Measurements from ENCODE around the gene ABAT.

The ABAT gene

GRCh38 chr16:8686879-8687278, 12.5 kb downstream of the ABAT start:
- no peak for TF ChIP-seq CTCF (IDR thresholded peaks at IDR 0.05; ENCODE audit: borderline replicate concordance, control extremely low read depth, extremely low read depth, insufficient read depth, missing control alignments)
- in situ Hi-C loops (cut with MboI; ENCODE audit: low sequenced_read_pairs, unreplicated experiment) = no loop called here
- DNase-seq (ENCODE audit: low spot score) = no peak

DNA sequence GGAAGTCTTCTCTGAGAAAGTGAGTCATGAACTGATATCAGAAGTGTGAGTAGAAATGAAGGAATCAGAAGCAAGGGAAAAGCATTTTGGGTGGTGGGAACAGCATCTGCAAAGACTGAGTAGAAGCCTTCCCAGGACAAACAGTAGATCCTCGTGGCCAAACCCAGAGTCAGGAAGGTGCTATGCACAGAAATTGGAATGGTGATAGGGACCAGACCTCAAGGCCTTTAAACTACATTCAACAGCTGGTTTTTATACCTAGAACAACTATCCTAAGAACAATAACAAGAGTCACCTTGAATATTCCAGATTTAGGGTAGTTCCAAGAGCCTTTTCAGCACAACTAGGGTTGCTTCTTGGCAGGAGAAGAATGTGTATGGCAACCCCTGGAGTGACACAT, 15.3 kb downstream of the ABAT start:
- DNase-seq (ENCODE audit: low spot score) = no peak
- TF ChIP-seq CTCF (IDR thresholded peaks at IDR 0.05; ENCODE audit: borderline replicate concordance, control extremely low read depth, extremely low read depth, insufficient read depth, missing control alignments) = no peak
- in situ Hi-C loops (cut with MboI; ENCODE audit: low sequenced_read_pairs, unreplicated experiment) = no loop called here

DNA sequence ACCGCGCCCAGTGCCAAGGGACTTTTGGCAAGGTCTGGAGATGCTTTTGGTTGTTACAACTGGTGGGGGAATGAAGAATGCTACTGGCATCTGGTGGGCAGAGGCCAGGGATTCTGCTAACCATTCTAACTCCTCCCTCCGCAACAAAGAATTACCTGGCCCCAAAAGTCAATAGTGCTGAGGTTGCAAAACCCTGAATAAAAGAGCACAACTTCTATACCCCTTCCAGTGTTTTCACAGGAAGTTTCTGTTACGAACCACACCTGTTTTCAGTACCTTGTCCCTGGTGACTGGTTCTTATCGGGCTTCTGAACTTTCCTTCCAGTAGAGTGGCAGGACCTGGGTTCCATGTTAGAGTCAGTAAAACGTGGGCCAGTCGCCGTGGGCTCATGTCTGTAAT, 17.3 kb downstream of the ABAT start:
- DNase-seq (ENCODE audit: low spot score) = no peak
- TF ChIP-seq CTCF (IDR thresholded peaks at IDR 0.05; ENCODE audit: borderline replicate concordance, control extremely low read depth, extremely low read depth, insufficient read depth, missing control alignments) = no peak
- in situ Hi-C loops (cut with MboI; ENCODE audit: low sequenced_read_pairs, unreplicated experiment) = no loop called here

GRCh38 chr16:8694795-8695728, 20.6 kb downstream of the ABAT start:
- no peak for DNase-seq (ENCODE audit: low spot score)
- TF ChIP-seq CTCF (IDR thresholded peaks at IDR 0.05; ENCODE audit: borderline replicate concordance, control extremely low read depth, extremely low read depth, insufficient read depth, missing control alignments) = no peak
- in situ Hi-C loops (cut with MboI; ENCODE audit: low sequenced_read_pairs, unreplicated experiment) = no loop called here

GRCh38 chr16:8696880-8697279, 22.5 kb downstream of the ABAT start:
- in situ Hi-C loops (cut with MboI; ENCODE audit: low sequenced_read_pairs, unreplicated experiment) = no loop called here
- no peak for TF ChIP-seq CTCF (IDR thresholded peaks at IDR 0.05; ENCODE audit: borderline replicate concordance, control extremely low read depth, extremely low read depth, insufficient read depth, missing control alignments)
- DNase-seq (ENCODE audit: low spot score) = no peak

GRCh38 chr16:8697965-8698364, 23.5 kb downstream of the ABAT start:
- DNase-seq (ENCODE audit: low spot score) = no peak
- TF ChIP-seq CTCF (IDR thresholded peaks at IDR 0.05; ENCODE audit: borderline replicate concordance, control extremely low read depth, extremely low read depth, insufficient read depth, missing control alignments) = no peak
- in situ Hi-C loops (cut with MboI; ENCODE audit: low sequenced_read_pairs, unreplicated experiment) = no loop called here

Measured in GM13976 (cell line).